GM04503 (cell line): ENCODE results near the gene HRAS.
"Not testable (repeated sequence)": the region's sequence is repeated elsewhere in the genome, so short reads cannot be mapped to it uniquely, and the experiment has no call there.

Experiments used
- DNase-seq: peaks from one replicate; pipeline ENCODE4 v3.0.0-alpha.2; 2012; ENCODE audit warnings: low read depth

HRAS gene

GRCh38 chr11:535519-536454, at the start of gene HRAS:
Gene HRAS (minus strand): TSS chr11:535576.
- DNase-seq: peak; percentile 48

DNA sequence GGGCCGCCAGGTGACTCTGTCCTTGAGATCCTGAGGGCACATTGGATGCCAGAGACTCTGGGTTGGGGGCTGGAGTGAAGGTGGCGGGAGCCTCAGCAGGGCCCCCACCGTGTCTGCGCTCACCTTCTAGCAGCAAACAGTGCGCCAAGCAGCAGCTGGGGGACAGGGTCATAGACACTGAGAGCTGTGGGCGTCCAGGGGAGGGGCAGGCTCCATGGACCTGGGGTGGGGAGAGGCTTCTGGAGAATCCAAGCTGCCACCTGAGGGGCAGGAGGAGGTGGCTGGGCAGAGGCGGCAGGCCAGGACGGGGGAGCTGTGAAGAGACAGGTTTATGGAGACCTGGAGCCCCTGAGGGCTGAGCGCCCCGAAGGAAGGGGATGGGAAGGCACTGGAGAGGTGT, 48.9 kb upstream of the HRAS start:
- no peak for DNase-seq

- no peak for DNase-seq
Observed at GRCh38 chr11:581752-582151, 46.4 kb upstream of the HRAS start.

GRCh38 chr11:581342-581741, 46.0 kb upstream of the HRAS start:
- no peak for DNase-seq

GRCh38 chr11:579830-580601, 44.6 kb upstream of the HRAS start:
- DNase-seq: no peak

DNA sequence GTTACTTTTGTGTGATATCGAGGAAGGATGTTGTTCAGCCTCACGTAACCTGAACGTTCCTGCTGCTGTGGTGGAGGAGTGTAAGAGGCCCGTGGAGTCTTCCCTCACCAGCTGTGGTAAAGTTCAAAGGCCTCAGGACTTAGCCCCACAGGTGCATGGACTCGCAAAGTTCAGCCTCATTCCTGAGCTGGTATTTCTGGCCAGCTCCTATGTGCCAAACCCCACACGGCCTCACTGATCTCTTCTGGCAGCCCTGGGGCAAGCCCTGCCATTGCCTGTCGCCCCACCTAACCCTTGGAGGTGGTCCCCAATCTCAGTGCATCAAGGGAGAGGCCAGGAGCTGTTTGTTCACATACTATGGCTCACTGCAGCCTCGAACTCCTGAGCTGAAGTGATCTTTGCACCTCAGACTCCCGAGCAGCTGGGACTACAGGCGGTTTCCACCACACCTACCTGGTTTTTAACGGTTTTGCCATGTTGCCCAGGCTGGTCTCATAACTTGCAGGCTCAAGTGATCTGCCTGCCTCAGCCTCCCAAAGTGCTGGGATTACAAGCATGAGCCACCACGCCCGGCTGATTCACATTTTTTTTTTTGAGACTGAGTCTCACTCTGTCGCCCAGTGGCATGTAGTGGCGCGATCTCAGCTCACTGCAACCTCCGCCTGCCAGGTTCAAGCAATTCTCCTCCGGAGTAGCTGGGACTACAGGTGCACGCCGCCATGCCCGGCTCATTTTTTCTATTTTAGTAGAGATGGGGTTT, 43.1 kb upstream of the HRAS start:
- DNase-seq: no peak

DNA sequence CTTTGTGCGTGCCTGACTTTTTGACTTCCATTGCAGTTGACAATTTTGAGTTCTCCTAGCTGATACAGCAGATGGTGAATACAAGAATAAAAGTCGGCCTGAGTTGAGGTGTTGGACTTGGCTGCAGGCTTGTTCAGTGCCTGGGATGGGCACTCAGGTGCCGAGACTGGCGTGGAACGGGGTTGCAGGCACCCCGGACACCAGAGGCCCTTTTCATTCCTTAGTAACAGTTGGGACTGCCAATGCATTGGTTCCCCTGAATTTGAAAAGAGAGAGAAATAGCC, 42.2 kb upstream of the HRAS start:
- no peak for DNase-seq

DNA sequence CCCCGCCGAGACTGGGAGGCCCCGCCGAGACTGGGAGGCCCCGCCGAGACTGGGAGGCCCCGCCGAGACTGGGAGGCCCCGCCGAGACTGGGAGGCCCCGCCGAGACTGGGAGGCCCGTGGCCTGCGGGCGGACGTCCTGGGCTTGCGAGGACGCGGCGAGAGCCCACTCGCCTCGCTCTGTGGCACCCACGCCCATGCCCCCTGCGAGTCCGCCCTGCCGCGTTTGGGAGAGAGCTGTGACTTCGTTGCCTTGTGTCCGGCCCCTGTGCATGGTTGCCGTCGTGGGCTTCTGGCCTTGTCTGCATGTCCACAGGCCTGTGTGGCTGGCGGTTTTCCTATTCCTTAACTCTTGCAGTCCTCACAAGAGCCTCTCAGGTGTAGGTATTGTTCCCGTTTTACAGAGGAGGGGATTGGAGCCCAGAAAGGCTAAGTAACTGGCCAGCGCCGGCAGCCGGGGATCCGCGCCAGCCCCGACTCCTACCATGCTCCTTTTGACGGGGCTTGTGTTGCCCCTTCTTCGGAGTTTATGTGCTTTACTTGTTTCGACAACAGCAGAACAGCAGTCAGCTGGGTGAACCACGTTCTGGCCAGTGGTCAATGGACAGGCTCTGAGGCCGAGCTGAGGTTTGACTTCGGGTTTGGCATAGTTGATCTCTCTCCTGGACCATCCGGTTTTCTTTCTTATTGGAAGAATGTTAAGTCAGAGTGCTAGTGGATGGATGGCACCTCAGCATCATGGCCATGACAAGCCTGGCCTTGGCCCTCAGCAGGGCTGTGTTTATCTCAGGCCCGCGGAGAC, 41.6 kb upstream of the HRAS start:
- no peak for DNase-seq

DNA sequence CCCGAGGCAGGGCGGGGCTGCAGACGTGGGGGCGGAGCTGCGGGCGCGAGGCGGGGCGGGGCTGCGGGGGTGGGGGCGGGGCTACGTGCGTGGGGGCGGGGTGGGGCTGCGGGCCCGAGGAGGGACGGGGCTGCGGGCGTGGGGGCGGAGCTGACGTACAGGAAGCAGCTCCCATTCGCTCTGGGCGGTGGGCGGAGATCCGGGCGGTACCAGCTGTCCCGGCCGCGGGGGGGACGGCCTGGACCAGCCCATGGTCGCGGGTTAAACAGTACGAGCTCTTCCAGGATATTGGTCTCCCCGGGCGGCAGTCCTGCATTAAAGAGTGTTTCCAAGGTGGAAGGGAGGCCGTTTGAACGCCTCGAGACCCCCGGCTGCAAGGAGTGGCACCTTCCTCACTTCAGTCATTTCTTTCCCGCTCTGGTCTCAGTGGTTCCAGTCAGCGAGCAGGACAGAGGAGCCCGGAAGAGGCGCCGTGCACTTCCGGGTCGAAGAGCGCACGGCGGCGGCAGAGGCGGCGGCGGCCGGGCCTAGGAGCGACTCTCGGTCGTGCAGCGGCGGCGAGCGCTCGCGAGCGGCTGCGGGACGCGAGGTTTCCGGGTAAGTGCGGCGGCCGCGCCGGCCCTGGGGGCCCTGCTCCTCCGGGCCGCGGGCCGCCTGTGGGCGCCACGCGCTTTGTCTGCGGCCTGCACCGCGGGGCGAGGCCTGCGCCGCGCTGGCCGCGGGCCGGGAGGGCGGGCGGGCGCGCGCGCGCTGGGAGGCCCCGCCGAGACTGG, 40.8 kb upstream of the HRAS start, which contains the start of gene PHRF1:
TSS of gene PHRF1 (plus strand) at position 475 of the 773 bp plus-strand sequence. CDS start 5,043 bp downstream, outside the sequence.
- peak; percentile 67 for DNase-seq

DNA sequence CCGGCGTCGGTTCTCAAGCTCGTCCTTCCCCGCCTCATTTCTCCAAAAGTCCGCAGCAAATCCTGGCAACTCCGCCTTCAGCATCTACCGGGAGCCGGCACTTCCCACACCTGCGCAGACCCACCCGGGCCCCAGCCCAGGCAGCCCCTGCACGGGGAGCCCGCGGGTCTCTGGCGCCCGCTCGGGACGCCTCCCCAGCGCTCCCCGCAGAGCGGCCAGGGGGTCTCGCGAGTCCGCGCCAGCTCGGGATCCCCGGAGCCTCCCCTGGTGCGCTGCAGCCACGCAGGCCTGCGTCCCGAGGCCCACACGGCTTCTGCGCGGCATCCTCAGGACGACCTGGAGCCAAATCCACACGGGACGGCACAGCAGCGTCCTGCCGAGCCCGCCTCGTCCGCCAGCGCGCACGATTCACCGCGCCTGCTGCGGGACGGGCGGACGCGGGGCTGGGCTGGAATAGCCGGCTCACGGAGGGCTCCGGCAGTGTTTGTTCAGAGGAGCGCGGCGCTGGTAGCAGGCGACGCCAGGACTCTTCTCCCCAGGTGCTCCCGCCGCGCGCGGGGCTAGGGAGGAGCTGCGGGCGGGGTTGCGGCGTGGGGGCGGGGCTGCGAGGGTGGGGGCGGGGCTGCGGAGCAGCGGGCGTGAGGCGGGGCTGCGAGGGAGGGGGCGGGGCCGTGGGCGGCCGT, 40.1 kb upstream of the HRAS start:
- no peak for DNase-seq

DNA sequence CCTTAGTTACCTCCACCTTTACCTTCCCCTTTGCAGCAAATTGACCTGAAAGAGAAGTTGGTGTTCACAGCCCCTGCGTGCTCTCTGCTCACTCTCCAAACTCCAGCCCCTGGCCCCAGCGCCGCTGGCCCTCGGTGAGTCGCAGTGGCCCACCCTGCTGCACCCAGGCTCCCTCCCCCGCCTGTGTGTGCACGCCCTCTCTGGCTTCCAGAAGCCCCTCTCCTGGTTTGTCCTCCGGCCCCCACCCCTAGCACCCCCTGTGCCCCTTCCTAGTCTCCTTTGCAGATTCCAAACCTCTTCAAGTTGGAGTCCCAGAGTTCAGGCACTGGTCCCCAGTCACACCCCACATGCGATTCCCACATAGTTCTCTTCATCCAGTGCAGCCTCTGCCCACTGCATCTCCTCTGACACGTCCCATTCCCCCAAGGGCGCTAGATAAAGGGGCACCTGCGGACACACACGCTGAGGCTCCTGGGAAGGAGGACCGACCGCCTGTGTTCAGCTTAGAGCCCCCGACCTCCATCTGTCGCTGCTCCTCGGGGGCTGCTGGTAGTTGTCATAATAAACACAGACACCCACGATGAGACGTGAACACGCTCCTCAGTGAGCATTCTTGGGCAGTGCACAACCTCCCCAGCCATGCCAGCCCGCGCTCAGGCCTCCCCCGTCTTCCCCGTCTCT, 39.4 kb upstream of the HRAS start:
- no peak for DNase-seq

DNA sequence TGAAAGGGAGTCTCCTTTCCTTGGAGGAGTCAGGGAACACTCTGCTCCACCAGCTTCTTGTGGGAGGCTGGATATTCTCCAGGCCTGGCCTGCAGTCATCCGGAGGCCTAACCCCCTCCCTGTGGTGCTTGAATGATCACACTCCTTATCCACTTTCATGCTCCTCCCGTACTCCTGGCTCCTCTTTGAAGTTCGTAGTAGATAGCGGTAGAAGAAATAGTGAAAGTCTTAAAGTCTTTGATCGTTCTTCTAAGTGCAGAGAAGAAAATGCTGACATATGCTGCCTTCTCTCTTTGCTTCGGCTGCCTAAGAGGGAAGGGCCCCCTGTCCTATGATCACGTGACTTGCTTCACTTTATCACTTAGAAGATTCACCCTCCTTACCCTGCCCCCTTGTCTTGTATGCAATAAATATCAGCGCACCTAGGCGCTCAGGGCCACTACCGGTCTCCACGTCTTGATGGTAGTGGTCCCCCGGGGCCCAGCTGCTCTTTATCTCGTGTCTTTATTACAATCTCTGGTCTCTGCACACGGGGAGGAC, 38.7 kb upstream of the HRAS start:
- DNase-seq: not testable (repeated sequence)

- no peak for DNase-seq
Observed at GRCh38 chr11:573146-573759, 37.9 kb upstream of the HRAS start.

DNA sequence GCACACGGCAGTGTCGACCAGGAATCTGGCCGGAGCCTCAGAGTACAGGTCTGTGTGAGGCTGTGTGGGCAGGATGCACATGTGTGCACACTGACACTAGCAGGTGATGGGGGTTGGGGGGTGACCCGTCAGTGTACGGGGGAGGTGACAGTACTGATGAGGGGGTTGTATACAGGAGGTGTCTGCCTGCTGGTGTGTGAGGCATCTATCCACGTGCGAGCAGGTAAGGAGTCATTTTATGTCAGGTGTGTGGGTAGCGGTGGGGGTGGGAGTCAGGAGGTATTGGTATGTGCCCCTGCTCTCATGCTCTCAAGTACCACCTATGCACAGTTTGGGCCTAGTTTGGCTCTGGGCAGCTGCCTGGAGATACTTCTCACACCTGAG, 36.4 kb upstream of the HRAS start:
- no peak for DNase-seq

- DNase-seq: no peak
Observed at GRCh38 chr11:569158-569885, 33.9 kb upstream of the HRAS start.

DNA sequence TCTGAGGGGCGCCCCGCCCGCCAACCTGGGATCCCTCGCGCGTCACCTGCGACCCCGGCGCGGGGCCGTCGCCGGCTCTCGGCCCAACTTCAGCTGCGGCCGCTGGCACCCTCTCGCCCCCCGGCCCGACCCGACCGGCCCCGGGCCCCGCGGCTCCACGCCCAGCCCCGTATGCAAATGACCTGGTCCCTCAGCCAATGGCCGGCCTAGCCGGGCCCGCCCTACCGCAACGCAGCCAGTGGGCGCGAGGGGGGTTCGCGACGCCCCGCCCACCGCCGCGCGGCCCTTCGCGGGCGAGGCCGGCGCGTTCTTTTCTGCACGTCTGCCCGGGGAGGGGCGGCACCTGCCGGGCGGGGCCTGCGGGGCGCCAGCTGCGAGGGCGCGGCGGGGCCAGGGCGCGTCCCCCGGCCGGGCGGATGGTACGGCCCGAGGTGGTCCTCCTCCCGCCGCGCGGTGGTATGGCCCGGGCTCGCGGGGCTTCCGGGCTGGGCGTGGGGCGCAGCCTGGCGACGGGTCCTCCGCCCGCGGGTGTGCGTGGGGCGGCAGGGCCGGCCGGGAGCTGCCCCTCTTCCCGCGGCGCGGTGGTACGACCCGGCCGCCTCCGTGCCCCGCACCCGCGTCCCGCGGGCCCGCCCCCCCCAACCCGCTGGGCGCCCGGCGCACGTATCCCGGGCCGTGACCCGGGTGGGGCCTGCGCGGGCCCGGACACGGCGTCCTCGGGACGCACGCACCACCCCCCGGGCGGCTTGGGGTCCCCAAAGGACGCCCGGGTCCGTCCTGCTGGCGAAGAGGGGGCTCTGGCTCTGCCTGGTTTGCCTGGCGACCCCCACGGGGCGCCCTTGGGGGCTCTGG, 33.2 kb upstream of the HRAS start:
- DNase-seq: peak; percentile 56

GRCh38 chr11:567629-568292, 32.4 kb upstream of the HRAS start:
- no peak for DNase-seq
